ENCODE measurements around the gene ACVR1.
"Not testable (repeated sequence)": the region's sequence is repeated elsewhere in the genome, so short reads cannot be mapped to it uniquely, and the experiment has no call there.

Gene ACVR1

GRCh38 chr2:157831573-157832315 lies 44.4 kb downstream of the ACVR1 start:
- no peak for DNase-seq (ENCODE audit: insufficient read length, low spot score)
- no peak for FAIRE-seq

GRCh38 chr2:157830696-157831570 lies 45.2 kb downstream of the ACVR1 start:
- DNase-seq (ENCODE audit: insufficient read length, low spot score) (peak; percentile 76), FAIRE-seq (no peak)

GRCh38 chr2:157830266-157830665 lies 45.9 kb downstream of the ACVR1 start:
- FAIRE-seq, result no peak
- DNase-seq (ENCODE audit: insufficient read length, low spot score), result no peak

GRCh38 chr2:157827377-157827776 lies 48.8 kb downstream of the ACVR1 start:
- no peak for FAIRE-seq
- no peak for DNase-seq (ENCODE audit: insufficient read length, low spot score)

GRCh38 chr2:157826644-157827043 lies 49.5 kb downstream of the ACVR1 start:
- not testable (repeated sequence) for FAIRE-seq; DNase-seq (ENCODE audit: insufficient read length, low spot score)

- FAIRE-seq (no peak), DNase-seq (ENCODE audit: insufficient read length, low spot score) (no peak)
These were observed 50.2 kb downstream of the ACVR1 start for GRCh38 chr2:157825885-157826284.

- DNase-seq (ENCODE audit: insufficient read length, low spot score) (no peak), FAIRE-seq (no peak)
These were observed 53.1 kb downstream of the ACVR1 start for GRCh38 chr2:157822993-157823392.

GRCh38 chr2:157822533-157822932 lies 53.6 kb downstream of the ACVR1 start:
- FAIRE-seq (no peak), DNase-seq (ENCODE audit: insufficient read length, low spot score) (no peak)

- DNase-seq (ENCODE audit: insufficient read length, low spot score) (no peak), FAIRE-seq (no peak)
These were observed 54.5 kb downstream of the ACVR1 start for GRCh38 chr2:157821519-157822131.

- no peak for FAIRE-seq
- DNase-seq (ENCODE audit: insufficient read length, low spot score), result no peak
These were observed 55.9 kb downstream of the ACVR1 start for GRCh38 chr2:157820193-157820592.

GRCh38 chr2:157819761-157820160 lies 56.4 kb downstream of the ACVR1 start:
- no peak for FAIRE-seq
- DNase-seq (ENCODE audit: insufficient read length, low spot score), result no peak

- DNase-seq (ENCODE audit: insufficient read length, low spot score) (no peak), FAIRE-seq (no peak)
These were observed 57.9 kb downstream of the ACVR1 start for GRCh38 chr2:157818227-157818626.

GRCh38 chr2:157815421-157815820 lies 60.7 kb downstream of the ACVR1 start:
- FAIRE-seq, result no peak
- no peak for DNase-seq (ENCODE audit: insufficient read length, low spot score)

- DNase-seq (ENCODE audit: insufficient read length, low spot score), result no peak
- no peak for FAIRE-seq
These were observed 62.7 kb downstream of the ACVR1 start for GRCh38 chr2:157813467-157813866.

GRCh38 chr2:157810037-157810436 lies 66.1 kb downstream of the ACVR1 start:
- no peak for FAIRE-seq
- DNase-seq (ENCODE audit: insufficient read length, low spot score), result no peak

- FAIRE-seq, result no peak
These were observed 66.9 kb downstream of the ACVR1 start for GRCh38 chr2:157809212-157809611.

GRCh38 chr2:157808421-157808820 lies 67.7 kb downstream of the ACVR1 start:
- no peak for FAIRE-seq
- DNase-seq (ENCODE audit: insufficient read length, low spot score), result no peak

More at GRCh38 chr2:157809212-157809611, 66.9 kb downstream of the ACVR1 start:
- peak; percentile 3 for DNase-seq (ENCODE audit: insufficient read length, low spot score)

- no peak for DNase-seq (ENCODE audit: insufficient read length, low spot score)
- FAIRE-seq, result no peak
These were observed 69.6 kb downstream of the ACVR1 start for GRCh38 chr2:157806426-157807077.

GRCh38 chr2:157805519-157805918 lies 70.6 kb downstream of the ACVR1 start:
- DNase-seq (ENCODE audit: insufficient read length, low spot score), result no peak
- no peak for FAIRE-seq

GRCh38 chr2:157804355-157804754 lies 71.8 kb downstream of the ACVR1 start:
- DNase-seq (ENCODE audit: insufficient read length, low spot score), result no peak
- no peak for FAIRE-seq

GRCh38 chr2:157803952-157804351 lies 72.2 kb downstream of the ACVR1 start:
- no peak for DNase-seq (ENCODE audit: insufficient read length, low spot score)

More at GRCh38 chr2:157803952-157804351, 72.2 kb downstream of the ACVR1 start:
- no peak for FAIRE-seq

Measured in HTR-8/SVneo (cell line).